H9 (cell line): ENCODE results near the gene PFDN5. TPM values are rescaled to one million over a fixed set of nuclear protein-coding genes. Genes with fewer than 3 reads are reported as not detected.

Source experiments
- DNase-seq: peaks from one replicate; pipeline ENCODE4 v3.0.0-alpha.2; 2017
- H2AFZ ChIP-seq: one replicate; pipeline ENCODE4 v1.6.1; 2013; ENCODE audit warnings: mild to moderate bottlenecking, low read length, control low read depth, moderate library complexity
- H2AK5ac ChIP-seq: 2 replicates; pipeline ENCODE4 v1.6.1; 2013; ENCODE audit warnings: low read length, control low read depth, mixed read lengths; ENCODE audit not compliant: insufficient read length
- H2BK120ac ChIP-seq: one replicate; pipeline ENCODE4 v1.6.1; 2013; ENCODE audit warnings: low read depth, mild to moderate bottlenecking, low read length, control low read depth, inconsistent platforms; ENCODE audit not compliant: poor library complexity, severe bottlenecking
- H2BK12ac ChIP-seq: 2 replicates; pipeline ENCODE4 v1.6.1; 2013; ENCODE audit warnings: low read length, control low read depth, mixed read lengths, low read depth; ENCODE audit not compliant: insufficient read length
- H2BK15ac ChIP-seq: 2 replicates; pipeline ENCODE4 v1.6.1; 2013; ENCODE audit warnings: low read depth, low read length, control low read depth
- H2BK20ac ChIP-seq: one replicate; pipeline ENCODE4 v1.6.1; 2013; ENCODE audit warnings: low read depth, mild to moderate bottlenecking, low read length, control low read depth, inconsistent platforms; ENCODE audit not compliant: poor library complexity, severe bottlenecking
- H2BK5ac ChIP-seq: 2 replicates; pipeline ENCODE4 v1.6.1; 2013; ENCODE audit warnings: low read length, control low read depth, mixed read lengths; ENCODE audit not compliant: insufficient read length
- H3K14ac ChIP-seq: 2 replicates; pipeline ENCODE4 v1.6.1; 2013; ENCODE audit warnings: low read length, control low read depth; ENCODE audit not compliant: insufficient read depth
- H3K18ac ChIP-seq: 2 replicates; pipeline ENCODE4 v1.6.1; 2013; ENCODE audit warnings: low read depth, mild to moderate bottlenecking, mixed read lengths, low read length, control low read depth; ENCODE audit not compliant: insufficient read length
- H3K23ac ChIP-seq: 2 replicates; pipeline ENCODE4 v1.6.1; 2013; ENCODE audit warnings: low read length, control low read depth, mixed read lengths, low read depth; ENCODE audit not compliant: insufficient read length
- H3K23me2 ChIP-seq: 2 replicates; pipeline ENCODE4 v1.6.1; 2013; ENCODE audit warnings: low read depth, mild to moderate bottlenecking, mixed read lengths, low read length, control low read depth; ENCODE audit not compliant: insufficient read length, poor library complexity, severe bottlenecking
- H3K27ac ChIP-seq: 2 replicates; pipeline ENCODE4 v1.5.1; 2013; ENCODE audit warnings: low read length, control low read depth, mixed read lengths, low read depth; ENCODE audit not compliant: insufficient read length
- H3K27me3 ChIP-seq: 2 replicates; pipeline ENCODE4 v1.6.1; 2013; ENCODE audit warnings: low read length, control low read depth, inconsistent platforms; ENCODE audit not compliant: insufficient read depth
- H3K4ac ChIP-seq: 2 replicates; pipeline ENCODE4 v1.6.1; 2013; ENCODE audit warnings: low read depth, mild to moderate bottlenecking, control low read depth, inconsistent platforms, low read length, moderate library complexity
- H3K4me1 ChIP-seq: 2 replicates; pipeline ENCODE4 v1.6.1; 2013; ENCODE audit warnings: low read length, control low read depth, inconsistent platforms; ENCODE audit not compliant: insufficient read depth
- H3K4me2 ChIP-seq: 2 replicates; pipeline ENCODE4 v1.6.1; 2013; ENCODE audit warnings: low read length, control low read depth, mixed read lengths; ENCODE audit not compliant: insufficient read length, insufficient read depth
- H3K56ac ChIP-seq: 2 replicates; pipeline ENCODE4 v1.6.1; 2013; ENCODE audit warnings: low read depth, mild to moderate bottlenecking, mixed read lengths, low read length, control low read depth; ENCODE audit not compliant: insufficient read length
- H3K79me1 ChIP-seq: 2 replicates; pipeline ENCODE4 v1.6.1; 2013; ENCODE audit warnings: low read depth, mild to moderate bottlenecking, moderate library complexity, low read length, control low read depth, inconsistent platforms; ENCODE audit not compliant: insufficient read depth, poor library complexity, severe bottlenecking
- H3K79me2 ChIP-seq: 2 replicates; pipeline ENCODE4 v1.6.1; 2013; ENCODE audit warnings: low read length, control low read depth, inconsistent platforms; ENCODE audit not compliant: insufficient read depth
- H3K9ac ChIP-seq: 2 replicates; pipeline ENCODE4 v1.6.1; 2013; ENCODE audit warnings: low read length, control low read depth, mixed read lengths; ENCODE audit not compliant: insufficient read length; ENCODE audit errors: extremely low read depth
- H3K9me3 ChIP-seq: one replicate; pipeline ENCODE4 v1.6.1; 2013; ENCODE audit warnings: low read depth, low read length, inconsistent platforms; ENCODE audit not compliant: control insufficient read depth
- H3T11ph ChIP-seq: one replicate; pipeline ENCODE4 v1.6.1; 2013; ENCODE audit warnings: mild to moderate bottlenecking, low read length, control low read depth, inconsistent platforms
- H4K20me1 ChIP-seq: one replicate; pipeline ENCODE4 v1.6.1; 2013; ENCODE audit not compliant: control insufficient read depth, insufficient read length, insufficient read depth
- H4K5ac ChIP-seq: 2 replicates; pipeline ENCODE4 v1.6.1; 2013; ENCODE audit warnings: low read depth, mild to moderate bottlenecking, mixed read lengths, low read length, control low read depth; ENCODE audit not compliant: insufficient read length
- H4K8ac ChIP-seq: replicated peaks from 2 replicates; pipeline ENCODE4 v1.6.1; 2013; ENCODE audit warnings: low read length, control low read depth, mixed read lengths, low read depth; ENCODE audit not compliant: insufficient read length
- H4K91ac ChIP-seq: 2 replicates; pipeline ENCODE4 v1.6.1; 2013; ENCODE audit warnings: low read depth, mild to moderate bottlenecking, moderate library complexity, mixed read lengths, low read length, control low read depth; ENCODE audit not compliant: insufficient read length
- H3K27ac Mint-ChIP-seq, 3 experiments: 2 replicates in 2 of 3; 3 replicates in 1 of 3; pipeline ENCODE4 v1.8.0; 2020 to 2021; ENCODE audit warnings: mixed read lengths in 3 of 3, mild to moderate bottlenecking in 1 of 3, moderate library complexity in 1 of 3
- H3K27me3 Mint-ChIP-seq: 2 replicates; pipeline ENCODE4 v1.8.0; 2021; ENCODE audit warnings: low read depth, mild to moderate bottlenecking, moderate library complexity, mixed read lengths
- H3K36me3 Mint-ChIP-seq, 3 experiments: 2 replicates in 2 of 3; 3 replicates in 1 of 3; pipeline ENCODE4 v1.8.0; 2020 to 2021; ENCODE audit warnings: low read depth in 3 of 3, mixed read lengths in 3 of 3; ENCODE audit not compliant: insufficient read depth in 1 of 3
- H3K4me1 Mint-ChIP-seq, 2 experiments: 2 replicates each; pipeline ENCODE4 v1.8.0; 2020; ENCODE audit warnings: mixed read lengths in 2 of 2
- H3K4me3 Mint-ChIP-seq, 2 experiments: 2 replicates in 1 of 2; 3 replicates in 1 of 2; pipeline ENCODE4 v1.8.0; 2020 to 2021; ENCODE audit warnings: mild to moderate bottlenecking in 2 of 2, mixed read lengths in 2 of 2, moderate library complexity in 1 of 2
- H3K9me3 Mint-ChIP-seq, 2 experiments: 2 replicates in 1 of 2; 3 replicates in 1 of 2; pipeline ENCODE4 v1.8.0; 2020; ENCODE audit warnings: mild to moderate bottlenecking in 2 of 2, mixed read lengths in 2 of 2, moderate library complexity in 1 of 2
- CTCF ChIP-seq: fragments of 200-600 bp; sonication (generic); conservative IDR thresholded peaks from 3 replicates; pipeline ENCODE4 v1.8.0; 2021; ENCODE audit warnings: antibody characterized with exemption, mild to moderate bottlenecking
- WGBS: extraction: QIAGEN DNeasy Blood & Tissue Kit; methylation state at CpG from one replicate; pipeline ENCODE4 v1.1.7; 2013; ENCODE audit warnings: missing lambda C conversion rate, low lambda C conversion rate, mixed read lengths; ENCODE audit not compliant: insufficient read length; ENCODE audit errors: extremely low coverage; 5-methylcytosine and 5-hydroxymethylcytosine counted together
- total RNA-seq: library from RNA; stranded (reverse); gene quantifications from 2 replicates; pipeline ENCODE4 v1.2.1, GENCODE V29; 2021

The PFDN5 gene
- total RNA-seq, 1 experiment from 2014 or later: 285 TPM

- H2BK12ac ChIP-seq: no peak overlapping the region
- H2AK5ac ChIP-seq: no peak overlapping the region
- no peaks in the 10 kb centered on the region for H4K20me1 ChIP-seq
- H3K27me3 Mint-ChIP-seq: no peaks in the 10 kb centered on the region
- H2BK120ac ChIP-seq: no peak overlapping the region
- H3K27me3 ChIP-seq: no peaks in the 10 kb centered on the region
- H3K36me3 Mint-ChIP-seq: peaks cover 3 to 6% (median 5%) of the 10 kb centered on the region in 3 experiments; a peak in 4 of 7 replicates
- H3K4ac ChIP-seq: no peak overlapping the region
- no peak overlapping the region for H2BK15ac ChIP-seq
- no CpG with 5 or more reads among the region's 3 CpGs for WGBS
- H3K9me3 ChIP-seq: no peaks in the 10 kb centered on the region
- H2BK20ac ChIP-seq: no peak overlapping the region
- H3K4me3 Mint-ChIP-seq: no peak overlapping the region
- H4K91ac ChIP-seq: no peak overlapping the region
- no peak overlapping the region for H2AFZ ChIP-seq
- H3K27ac ChIP-seq: no peak overlapping the region
- H3K18ac ChIP-seq: no peak overlapping the region
- no peaks in the 10 kb centered on the region for H3K9me3 Mint-ChIP-seq
- no peak overlapping the region for H3T11ph ChIP-seq
- H4K5ac ChIP-seq: no peak overlapping the region
- no peak for DNase-seq
- peaks cover 2% of the 10 kb centered on the region; the same call in 1 of the 2 replicates for H3K4me1 ChIP-seq
- no peak overlapping the region for H2BK5ac ChIP-seq
- TF ChIP-seq CTCF: no peak
- peaks cover 4% of the 10 kb centered on the region for H3K79me1 ChIP-seq
- peaks cover 13 to 16% of the 10 kb centered on the region in 2 experiments for H3K4me1 Mint-ChIP-seq
- no peak overlapping the region for H4K8ac ChIP-seq
- H3K23ac ChIP-seq: no peak overlapping the region
- H3K4me2 ChIP-seq: no peak overlapping the region
- no peak overlapping the region for H3K56ac ChIP-seq
- peaks cover 14% of the 10 kb centered on the region for H3K23me2 ChIP-seq
- no peak overlapping the region for H3K14ac ChIP-seq
- H3K79me2 ChIP-seq: peaks cover 3% of the 10 kb centered on the region; the same call in 1 of the 2 replicates
- no peak overlapping the region for H3K9ac ChIP-seq
- H3K27ac Mint-ChIP-seq: no peak overlapping the region
Observed at GRCh38 chr12:53255996-53256395, 39.3 kb upstream of the PFDN5 start.
